Choroid plexus epithelial cell (primary cell): ENCODE measurements around the gene GFRA3.

Experiments used
- DNase-seq: peaks from one replicate; pipeline ENCODE4 v3.0.0-alpha.2; 2010; ENCODE audit warnings: low read depth
- H3K4me3 ChIP-seq: 2 replicates; pipeline ENCODE4 v1.5.1; 2011; ENCODE audit warnings: low read depth, mild to moderate bottlenecking, control low read depth, low read length, moderate library complexity
- TF ChIP-seq, protein P1 (sequence below): conservative IDR thresholded peaks from 2 replicates; pipeline ENCODE4 v1.5.1; 2011; ENCODE audit warnings: low read depth, mild to moderate bottlenecking, control low read depth, inconsistent platforms, low read length, moderate library complexity

The GFRA3 gene

GRCh38 chr5:138223532-138223931, 50.9 kb downstream of the GFRA3 start:
- TF ChIP-seq, protein P1, sequence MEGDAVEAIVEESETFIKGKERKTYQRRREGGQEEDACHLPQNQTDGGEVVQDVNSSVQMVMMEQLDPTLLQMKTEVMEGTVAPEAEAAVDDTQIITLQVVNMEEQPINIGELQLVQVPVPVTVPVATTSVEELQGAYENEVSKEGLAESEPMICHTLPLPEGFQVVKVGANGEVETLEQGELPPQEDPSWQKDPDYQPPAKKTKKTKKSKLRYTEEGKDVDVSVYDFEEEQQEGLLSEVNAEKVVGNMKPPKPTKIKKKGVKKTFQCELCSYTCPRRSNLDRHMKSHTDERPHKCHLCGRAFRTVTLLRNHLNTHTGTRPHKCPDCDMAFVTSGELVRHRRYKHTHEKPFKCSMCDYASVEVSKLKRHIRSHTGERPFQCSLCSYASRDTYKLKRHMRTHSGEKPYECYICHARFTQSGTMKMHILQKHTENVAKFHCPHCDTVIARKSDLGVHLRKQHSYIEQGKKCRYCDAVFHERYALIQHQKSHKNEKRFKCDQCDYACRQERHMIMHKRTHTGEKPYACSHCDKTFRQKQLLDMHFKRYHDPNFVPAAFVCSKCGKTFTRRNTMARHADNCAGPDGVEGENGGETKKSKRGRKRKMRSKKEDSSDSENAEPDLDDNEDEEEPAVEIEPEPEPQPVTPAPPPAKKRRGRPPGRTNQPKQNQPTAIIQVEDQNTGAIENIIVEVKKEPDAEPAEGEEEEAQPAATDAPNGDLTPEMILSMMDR = no peak
- no peak overlapping the region for H3K4me3 ChIP-seq
- no peak for DNase-seq

- no peak for DNase-seq
- TF ChIP-seq, protein P1 = no peak
These were observed 57.6 kb downstream of the GFRA3 start for GRCh38 chr5:138216799-138217198.

DNA sequence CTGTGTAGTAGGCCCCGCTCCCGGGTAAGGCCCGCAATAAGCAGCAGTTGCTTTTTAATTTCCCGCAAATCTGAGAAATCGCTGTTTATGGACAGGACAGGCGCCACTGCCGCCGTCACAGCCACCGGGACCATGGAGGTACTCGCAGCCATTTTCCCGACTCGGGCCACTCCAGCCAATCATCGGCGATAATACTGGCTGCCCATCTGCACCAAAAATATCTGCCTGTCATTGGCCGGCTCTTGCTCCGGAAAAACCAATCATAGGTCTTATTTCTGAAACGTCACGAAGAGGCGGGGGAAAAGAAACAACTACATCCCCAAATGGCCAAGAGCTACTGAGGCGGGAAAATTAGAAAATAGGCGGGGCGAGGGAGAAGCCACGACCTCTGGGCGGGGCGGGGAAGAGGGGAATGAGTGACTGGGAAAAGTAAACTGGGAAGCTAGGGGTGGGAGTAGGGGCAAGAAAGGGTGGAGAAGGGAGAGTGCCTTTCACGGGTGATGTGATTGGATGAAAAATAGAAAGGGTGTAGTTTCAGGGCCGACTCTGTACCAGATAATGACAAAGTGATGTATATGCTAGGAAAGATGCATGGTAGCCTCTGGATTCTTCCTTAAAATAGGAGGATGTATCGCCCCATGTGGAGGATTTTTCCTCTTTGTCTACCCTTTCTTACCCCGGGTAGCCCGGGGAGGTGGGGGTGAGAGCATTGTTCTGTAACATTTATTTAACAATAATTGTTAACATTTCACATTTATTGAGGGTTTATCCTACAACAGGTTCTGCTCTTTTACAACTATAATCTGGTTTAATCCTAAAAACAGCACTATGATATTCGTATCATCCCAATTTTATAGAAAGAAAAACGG, 61.0 kb downstream of the GFRA3 start, which contains the start of gene CDC23:
Gene CDC23 (minus strand): TSS at position 163 of the 869 bp plus-strand sequence. CDS start 11 bp downstream, at position 152.
- H3K4me3 ChIP-seq = peak within 1 kb of the TSS; percentile 97
- peak; percentile 98 for DNase-seq

More at GRCh38 chr5:138216799-138217198, 57.6 kb downstream of the GFRA3 start:
- H3K4me3 ChIP-seq = no peak overlapping the region

GRCh38 chr5:138212828-138213160, 61.6 kb downstream of the GFRA3 start:
- TF ChIP-seq, protein P1 = no peak
- DNase-seq = peak; percentile 19

More for the DNA sequence above, 61.0 kb downstream of the GFRA3 start, which contains the start of gene CDC23:
- TF ChIP-seq, protein P1 = no peak

GRCh38 chr5:138210985-138211384, 63.4 kb downstream of the GFRA3 start:
- no peak for DNase-seq
- TF ChIP-seq, protein P1 = no peak
- H3K4me3 ChIP-seq = no peak overlapping the region

More at GRCh38 chr5:138212828-138213160, 61.6 kb downstream of the GFRA3 start:
- peak overlapping the region; percentile 97 for H3K4me3 ChIP-seq
